ENCODE data around the gene TNNT1.

- TF ChIP-seq CTCF (IDR thresholded peaks at IDR 0.05) (no peak), POLR2A (IDR thresholded peaks at IDR 0.05) (no peak)
Measured at GRCh38 chr19:55166530-55167268, 17.7 kb upstream of the TNNT1 start, which contains the start of gene DNAAF3.

Data from Peyer's patch (tissue), 4 donors.